MM.1S (cell line): ENCODE results near the gene ACVR2B.

Source experiments
- DNase-seq: peaks from one replicate; pipeline ENCODE4 v3.0.0-alpha.2; 2015
- H2AFZ ChIP-seq: fragments of 300-600 bp; sonication (generic); 2 replicates; pipeline ENCODE4 v1.6.0; 2016; ENCODE audit warnings: antibody characterized with exemption, low read length
- H3F3A ChIP-seq: fragments of 300-600 bp; sonication (generic); 2 replicates; pipeline ENCODE4 v1.6.1; 2016; ENCODE audit warnings: mild to moderate bottlenecking, antibody characterized with exemption, low read length, moderate library complexity, mixed read lengths; ENCODE audit not compliant: insufficient read depth
- H3K27ac ChIP-seq: fragments of 300-600 bp; sonication (generic); 2 replicates; pipeline ENCODE4 v1.5.1; 2016; ENCODE audit warnings: mild to moderate bottlenecking, low read length
- H3K27me3 ChIP-seq: fragments of 300-600 bp; sonication (generic); replicated peaks from 2 replicates; pipeline ENCODE4 v1.6.0; 2016; ENCODE audit warnings: low read length; ENCODE audit not compliant: insufficient read depth
- H3K36me3 ChIP-seq: fragments of 300-600 bp; sonication (generic); replicated peaks from 2 replicates; pipeline ENCODE4 v1.6.1; 2016; ENCODE audit warnings: mild to moderate bottlenecking, low read length, mixed read lengths; ENCODE audit not compliant: insufficient read depth
- H3K4me1 ChIP-seq: fragments of 300-600 bp; sonication (generic); 2 replicates; pipeline ENCODE4 v1.6.1; 2016; ENCODE audit warnings: low read length, mixed read lengths
- H3K4me2 ChIP-seq: fragments of 300-600 bp; sonication (generic); 2 replicates; pipeline ENCODE4 v1.6.0; 2016; ENCODE audit warnings: low read depth, low read length
- H3K4me3 ChIP-seq: fragments of 300-600 bp; sonication (generic); 2 replicates; pipeline ENCODE4 v1.5.1; 2016; ENCODE audit warnings: low read length, mixed read lengths
- H3K79me2 ChIP-seq: fragments of 300-600 bp; sonication (generic); 2 replicates; pipeline ENCODE4 v1.6.1; 2016; ENCODE audit warnings: mixed run types, low read length, mixed read lengths
- H3K9ac ChIP-seq: fragments of 300-600 bp; sonication (generic); 2 replicates; pipeline ENCODE4 v1.6.1; 2016; ENCODE audit warnings: low read length, mixed read lengths
- H3K9me2 ChIP-seq: fragments of 300-600 bp; sonication (generic); replicated peaks from 2 replicates; pipeline ENCODE4 v1.6.1; 2016; ENCODE audit warnings: mild to moderate bottlenecking, low read length, mixed read lengths; ENCODE audit not compliant: insufficient read depth
- H3K9me3 ChIP-seq: fragments of 300-600 bp; sonication (generic); replicated peaks from 2 replicates; pipeline ENCODE4 v1.6.1; 2016; ENCODE audit warnings: mild to moderate bottlenecking, low read length, mixed read lengths; ENCODE audit not compliant: insufficient read depth
- H4K20me1 ChIP-seq: fragments of 300-600 bp; sonication (generic); 2 replicates; pipeline ENCODE4 v1.6.1; 2016; ENCODE audit warnings: mild to moderate bottlenecking, low read length, moderate library complexity, mixed read lengths; ENCODE audit not compliant: insufficient read depth
- CTCF ChIP-seq: fragments of 300-600 bp; sonication (generic); IDR thresholded peaks from 2 replicates; pipeline ENCODE4 v1.5.1; 2016; ENCODE audit warnings: antibody characterized with exemption, low read length, mixed read lengths
- EZH2 ChIP-seq: fragments of 300-600 bp; sonication (generic); optimal IDR thresholded peaks from 2 replicates; pipeline ENCODE3; 2017; ENCODE audit warnings: low read depth, mild to moderate bottlenecking, antibody characterized with exemption, low read length, mixed read lengths
- EZH2phosphoT487 ChIP-seq: fragments of 300-600 bp; sonication (generic); IDR thresholded peaks from 2 replicates; pipeline ENCODE4 v1.6.1; 2018; ENCODE audit warnings: antibody characterized with exemption, low read length

The ACVR2B gene

GRCh38 chr3:38515367-38515766 lies 61.7 kb downstream of the ACVR2B start:
- Histone ChIP-seq H2AFZ (no peak overlapping the region), H3K27me3 (no peaks in the 10 kb centered on the region), H3K4me1 (peaks cover 15% of the 10 kb centered on the region), H3K27ac (no peak overlapping the region), H3K9me3 (no peaks in the 10 kb centered on the region), H3F3A (no peaks in the 10 kb centered on the region), H3K4me2 (no peak overlapping the region), H3K79me2 (no peaks in the 10 kb centered on the region), H3K9me2 (no peaks in the 10 kb centered on the region), H3K9ac (no peak overlapping the region), H3K36me3 (no peaks in the 10 kb centered on the region; the same call in 1 of the 2 replicates), H4K20me1 (no peaks in the 10 kb centered on the region), H3K4me3 (no peak overlapping the region)
- TF ChIP-seq EZH2 (no peak), EZH2phosphoT487 (no peak), CTCF (no peak)
- DNase-seq = no peak

GRCh38 chr3:38516669-38517068 lies 63.0 kb downstream of the ACVR2B start:
- Histone ChIP-seq H3K9me3 (no peaks in the 10 kb centered on the region), H3K36me3 (no peaks in the 10 kb centered on the region; the same call in 1 of the 2 replicates), H3K9ac (no peak overlapping the region), H3K4me3 (no peak overlapping the region), H3K79me2 (no peaks in the 10 kb centered on the region), H3K27me3 (no peaks in the 10 kb centered on the region), H3K9me2 (no peaks in the 10 kb centered on the region), H3K27ac (no peak overlapping the region), H2AFZ (no peak overlapping the region), H3F3A (no peaks in the 10 kb centered on the region), H4K20me1 (no peaks in the 10 kb centered on the region), H3K4me2 (no peak overlapping the region), H3K4me1 (peaks cover 19% of the 10 kb centered on the region)
- TF ChIP-seq EZH2phosphoT487 (no peak), EZH2 (no peak), CTCF (no peak)
- no peak for DNase-seq

GRCh38 chr3:38519000-38519399 lies 65.3 kb downstream of the ACVR2B start:
- Histone ChIP-seq H3K36me3 (no peaks in the 10 kb centered on the region), H3K4me1 (peaks cover 19% of the 10 kb centered on the region), H3F3A (no peaks in the 10 kb centered on the region), H3K27ac (no peak overlapping the region), H4K20me1 (no peaks in the 10 kb centered on the region), H3K4me3 (no peak overlapping the region), H2AFZ (no peak overlapping the region), H3K9ac (no peak overlapping the region), H3K27me3 (no peaks in the 10 kb centered on the region), H3K4me2 (no peak overlapping the region), H3K9me3 (no peaks in the 10 kb centered on the region), H3K79me2 (no peaks in the 10 kb centered on the region), H3K9me2 (no peaks in the 10 kb centered on the region)
- TF ChIP-seq EZH2 (no peak), CTCF (no peak), EZH2phosphoT487 (no peak)
- DNase-seq = no peak
